ENCODE data around the gene CCSAP.

DNA sequence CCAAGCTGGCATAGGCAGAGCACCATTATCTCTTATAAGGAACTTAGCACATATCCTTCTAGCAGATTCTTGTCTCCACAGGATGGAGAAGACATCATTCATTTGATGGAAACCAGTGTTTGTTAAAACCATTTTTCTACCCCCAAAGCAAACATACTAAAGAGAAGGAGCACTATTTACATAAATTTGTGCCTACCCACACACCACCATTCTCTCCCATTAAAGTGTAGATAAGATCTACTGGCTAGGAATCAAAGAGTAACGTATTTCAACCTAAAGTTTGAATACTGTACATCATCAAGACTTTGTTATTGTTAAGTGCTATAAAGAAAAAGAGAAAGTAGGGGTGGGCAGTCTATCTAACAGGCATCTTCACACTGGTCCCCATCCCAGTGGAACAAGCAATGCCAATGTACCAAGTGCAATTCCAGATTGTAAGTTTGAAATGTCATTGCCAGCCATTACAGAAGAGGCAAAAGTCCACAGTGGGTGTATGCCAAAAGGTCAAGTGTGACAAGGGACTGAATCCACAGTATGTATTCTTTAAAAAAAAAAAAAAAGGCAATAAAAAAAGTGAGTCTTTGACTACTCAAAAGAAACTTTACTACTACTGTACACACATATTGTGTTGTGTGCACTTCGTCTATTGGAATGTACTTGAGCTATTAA lies 18.8 kb downstream of the CCSAP start:
- TF ChIP-seq, protein P1, sequence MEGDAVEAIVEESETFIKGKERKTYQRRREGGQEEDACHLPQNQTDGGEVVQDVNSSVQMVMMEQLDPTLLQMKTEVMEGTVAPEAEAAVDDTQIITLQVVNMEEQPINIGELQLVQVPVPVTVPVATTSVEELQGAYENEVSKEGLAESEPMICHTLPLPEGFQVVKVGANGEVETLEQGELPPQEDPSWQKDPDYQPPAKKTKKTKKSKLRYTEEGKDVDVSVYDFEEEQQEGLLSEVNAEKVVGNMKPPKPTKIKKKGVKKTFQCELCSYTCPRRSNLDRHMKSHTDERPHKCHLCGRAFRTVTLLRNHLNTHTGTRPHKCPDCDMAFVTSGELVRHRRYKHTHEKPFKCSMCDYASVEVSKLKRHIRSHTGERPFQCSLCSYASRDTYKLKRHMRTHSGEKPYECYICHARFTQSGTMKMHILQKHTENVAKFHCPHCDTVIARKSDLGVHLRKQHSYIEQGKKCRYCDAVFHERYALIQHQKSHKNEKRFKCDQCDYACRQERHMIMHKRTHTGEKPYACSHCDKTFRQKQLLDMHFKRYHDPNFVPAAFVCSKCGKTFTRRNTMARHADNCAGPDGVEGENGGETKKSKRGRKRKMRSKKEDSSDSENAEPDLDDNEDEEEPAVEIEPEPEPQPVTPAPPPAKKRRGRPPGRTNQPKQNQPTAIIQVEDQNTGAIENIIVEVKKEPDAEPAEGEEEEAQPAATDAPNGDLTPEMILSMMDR (IDR thresholded peaks at IDR 0.05), result no peak
- TF ChIP-seq POLR2A (IDR thresholded peaks at IDR 0.05), result no peak

All from adrenal gland (tissue), 5 donors.